ENCODE data around the gene RNLS.
"Not testable (repeated sequence)": the region's sequence is repeated elsewhere in the genome, so short reads cannot be mapped to it uniquely, and the experiment has no call there.

The RNLS gene

DNA sequence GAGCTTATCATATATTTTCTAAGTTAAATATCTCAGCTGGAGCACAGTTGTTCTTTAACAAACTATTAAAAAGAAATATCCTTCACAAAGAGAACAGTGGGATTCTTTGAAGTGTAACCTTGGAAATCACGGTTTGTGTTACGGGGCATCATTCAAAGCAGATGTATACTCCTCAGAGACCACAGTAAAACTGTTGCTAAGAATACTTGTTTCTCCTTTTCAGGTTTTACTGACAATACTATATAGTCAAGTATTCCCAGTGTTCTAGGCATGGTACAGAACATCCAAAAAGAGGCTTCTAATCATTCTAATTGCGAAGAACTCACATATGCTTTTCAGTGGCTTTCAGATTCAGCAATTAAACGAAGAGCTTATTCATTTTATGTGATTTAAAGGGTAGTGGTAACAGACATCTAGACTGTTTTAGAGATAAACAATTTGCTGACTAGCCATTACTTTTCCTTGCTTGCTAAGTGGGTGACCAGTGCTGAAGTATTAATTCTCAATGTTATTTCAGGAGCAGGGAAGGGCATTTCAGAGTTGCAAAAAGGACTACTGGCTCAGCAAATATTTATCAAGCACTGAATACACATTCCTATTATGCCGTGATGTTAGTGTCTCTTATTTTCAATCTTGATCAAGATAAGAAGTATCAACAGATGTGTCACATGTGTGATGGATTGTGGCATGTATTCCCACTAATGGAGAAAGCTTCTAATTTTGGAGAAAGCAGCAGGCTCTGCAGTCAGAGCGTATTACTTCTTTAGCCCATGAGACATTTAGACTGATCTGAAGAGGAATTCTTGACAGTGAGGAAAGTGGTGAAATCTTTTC lies 236.8 kb downstream of the RNLS start:
- DNase-seq (ENCODE audit: low read depth, low spot score), result no peak

GRCh38 chr10:88343761-88344484 lies 239.2 kb downstream of the RNLS start:
- DNase-seq (ENCODE audit: low read depth, low spot score), result no peak

GRCh38 chr10:88342733-88343310 lies 240.3 kb downstream of the RNLS start:
- no peak for DNase-seq (ENCODE audit: low read depth, low spot score)

- no peak for DNase-seq (ENCODE audit: low read depth, low spot score)
Observed at GRCh38 chr10:88337134-88337533, 246.0 kb downstream of the RNLS start.

GRCh38 chr10:88336334-88336733 lies 246.8 kb downstream of the RNLS start:
- DNase-seq (ENCODE audit: low read depth, low spot score), result no peak

DNA sequence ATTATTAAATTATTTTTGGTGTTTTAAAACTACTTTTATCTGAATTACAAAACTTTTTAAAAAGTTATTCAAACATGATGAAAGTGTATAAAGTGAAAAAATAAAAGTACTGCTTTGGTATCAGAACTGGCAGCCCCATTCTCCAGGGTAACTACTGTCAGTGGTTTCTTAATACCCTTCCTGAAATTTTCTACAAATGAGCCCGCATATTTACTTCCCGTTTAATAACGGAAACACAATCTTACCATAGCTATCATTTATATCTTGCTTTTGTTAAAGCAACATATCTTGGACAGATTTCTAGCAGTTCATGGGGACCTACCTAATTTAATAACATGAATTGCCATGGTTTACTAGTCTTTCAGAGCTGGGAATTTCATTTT lies 249.9 kb downstream of the RNLS start:
- DNase-seq (ENCODE audit: low read depth, low spot score), result no peak

DNA sequence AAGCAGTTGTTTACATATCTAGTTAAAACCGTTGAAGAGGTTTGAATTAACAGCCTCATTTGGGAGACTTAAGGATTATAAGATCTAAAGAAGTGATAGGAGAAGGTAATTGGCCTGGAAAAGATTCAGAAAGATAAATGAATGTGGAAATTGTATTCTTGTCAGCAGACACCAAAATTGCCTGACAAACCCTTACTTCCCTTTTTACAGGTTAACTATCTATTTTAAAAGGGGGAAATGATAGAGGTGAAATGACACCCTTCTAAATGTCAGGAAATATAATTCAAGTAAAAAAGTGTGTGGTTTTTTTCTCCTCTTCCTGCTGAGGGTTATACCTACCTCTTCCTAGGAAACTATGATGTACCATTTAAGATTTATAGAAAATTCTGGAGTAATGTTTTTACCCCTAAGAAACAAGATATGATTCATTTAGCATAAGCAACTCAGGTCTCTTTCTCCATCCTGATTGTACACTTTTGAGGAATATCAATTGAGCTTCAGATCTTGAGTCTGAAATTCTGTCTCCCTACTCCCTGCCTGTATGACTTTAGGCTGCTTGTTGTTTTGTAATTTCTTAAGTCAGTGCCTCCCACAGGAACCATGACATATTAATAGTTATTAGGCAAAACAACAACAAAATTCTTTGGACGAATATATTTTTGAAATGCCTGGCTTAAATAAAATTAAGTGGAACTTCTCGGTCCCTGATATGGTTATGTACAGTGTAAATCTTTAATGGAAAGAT lies 250.4 kb downstream of the RNLS start:
- DNase-seq (ENCODE audit: low read depth, low spot score), result no peak

DNA sequence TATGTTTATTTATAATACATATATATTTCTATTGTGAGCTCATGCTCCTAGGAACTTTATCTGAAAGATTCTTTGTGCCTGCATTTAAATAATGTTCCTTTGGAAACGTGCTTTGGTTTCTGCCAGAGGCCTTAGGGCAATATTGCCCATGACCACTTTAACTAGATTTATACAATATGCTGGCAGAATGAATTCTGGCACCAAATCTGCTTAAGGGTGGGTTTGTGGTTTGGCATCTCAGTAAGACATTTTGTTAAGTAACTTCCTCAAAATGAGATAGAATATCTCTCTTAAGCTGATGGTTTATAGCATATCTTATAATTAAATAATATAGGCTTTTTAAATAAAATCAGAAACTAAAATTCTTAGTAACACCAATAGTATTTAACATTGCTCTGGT lies 252.9 kb downstream of the RNLS start:
- no peak for DNase-seq (ENCODE audit: low read depth, low spot score)

DNA sequence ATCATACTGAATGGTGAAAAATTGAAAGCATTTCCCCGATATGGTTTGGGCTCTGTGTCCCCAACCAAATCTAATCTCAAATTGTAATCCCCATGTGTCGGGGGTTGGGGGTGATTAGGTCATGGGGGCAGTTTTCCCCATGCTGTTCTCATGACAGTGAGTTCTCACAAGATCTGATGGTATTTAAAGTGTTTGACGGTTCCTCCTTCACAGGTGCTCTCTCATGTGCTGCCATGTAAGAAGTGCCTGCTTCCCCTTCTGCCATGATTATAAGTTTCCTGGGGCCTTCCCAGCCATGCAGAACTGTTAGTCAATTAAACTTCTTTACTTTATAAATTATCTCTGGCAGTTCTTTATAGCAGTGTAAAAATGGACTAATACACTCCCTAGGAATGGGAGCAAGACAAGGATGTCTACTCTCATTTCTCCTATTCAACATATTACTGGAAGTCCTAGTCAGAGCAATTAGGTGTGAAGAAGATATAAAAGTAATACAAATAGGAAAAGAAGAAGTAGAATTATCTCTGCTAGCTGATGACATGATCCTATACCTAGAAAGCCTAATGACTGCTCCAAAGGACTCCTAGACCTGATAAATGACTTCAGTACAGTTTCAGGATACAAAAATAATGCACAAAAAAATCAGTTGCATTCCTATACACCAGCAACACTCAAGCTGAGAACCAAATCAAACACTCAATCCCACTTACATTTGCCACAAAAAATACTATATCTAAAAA lies 260.6 kb downstream of the RNLS start:
- no peak for DNase-seq (ENCODE audit: low read depth, low spot score)

DNA sequence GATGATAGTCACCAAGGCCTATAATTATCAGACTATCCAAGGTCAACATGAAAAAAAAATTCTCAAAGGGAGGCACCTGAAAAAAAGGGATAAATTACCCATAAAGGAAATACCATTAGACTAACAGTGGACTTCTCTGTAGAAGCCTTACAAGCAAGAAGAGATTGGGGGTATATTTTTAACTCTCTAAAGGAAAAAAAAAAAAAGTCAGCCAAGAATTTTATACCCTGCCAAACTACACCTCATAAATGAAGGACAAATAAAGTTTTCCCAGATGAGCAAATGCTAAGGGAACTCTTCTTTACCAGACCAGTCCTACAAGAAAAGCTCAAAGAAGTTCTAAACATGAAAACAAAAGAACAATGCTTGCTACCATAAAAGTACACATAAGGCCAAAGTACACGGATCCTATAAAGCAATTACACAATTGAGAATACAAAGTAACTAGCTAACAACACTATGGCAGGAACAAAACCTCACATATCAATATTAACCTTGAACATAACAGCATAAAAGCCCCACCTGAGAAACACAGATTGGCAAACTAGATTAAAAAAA lies 263.1 kb downstream of the RNLS start:
- no peak for DNase-seq (ENCODE audit: low read depth, low spot score)

DNA sequence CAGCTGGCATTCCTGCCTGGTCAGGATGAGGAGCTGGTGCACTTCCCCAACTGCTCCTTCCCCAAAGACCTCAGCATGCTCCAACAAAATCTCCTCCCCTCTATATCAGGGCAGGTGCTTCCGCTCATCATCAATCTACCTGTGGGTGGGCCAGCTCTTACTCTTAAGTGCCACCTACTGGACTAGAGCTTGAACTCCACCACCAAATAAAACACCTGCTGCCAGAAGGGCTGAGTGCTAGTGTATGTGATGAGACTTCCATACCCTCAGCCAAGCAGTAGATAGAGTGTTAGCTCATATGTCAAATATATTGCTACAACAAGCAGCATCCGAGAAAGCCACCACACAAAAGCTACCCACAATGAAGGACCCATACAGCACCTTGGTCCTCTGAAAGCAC lies 264.3 kb downstream of the RNLS start:
- DNase-seq (ENCODE audit: low read depth, low spot score), result peak; percentile 46

GRCh38 chr10:88317099-88317498 lies 266.0 kb downstream of the RNLS start:
- no peak for DNase-seq (ENCODE audit: low read depth, low spot score)

DNA sequence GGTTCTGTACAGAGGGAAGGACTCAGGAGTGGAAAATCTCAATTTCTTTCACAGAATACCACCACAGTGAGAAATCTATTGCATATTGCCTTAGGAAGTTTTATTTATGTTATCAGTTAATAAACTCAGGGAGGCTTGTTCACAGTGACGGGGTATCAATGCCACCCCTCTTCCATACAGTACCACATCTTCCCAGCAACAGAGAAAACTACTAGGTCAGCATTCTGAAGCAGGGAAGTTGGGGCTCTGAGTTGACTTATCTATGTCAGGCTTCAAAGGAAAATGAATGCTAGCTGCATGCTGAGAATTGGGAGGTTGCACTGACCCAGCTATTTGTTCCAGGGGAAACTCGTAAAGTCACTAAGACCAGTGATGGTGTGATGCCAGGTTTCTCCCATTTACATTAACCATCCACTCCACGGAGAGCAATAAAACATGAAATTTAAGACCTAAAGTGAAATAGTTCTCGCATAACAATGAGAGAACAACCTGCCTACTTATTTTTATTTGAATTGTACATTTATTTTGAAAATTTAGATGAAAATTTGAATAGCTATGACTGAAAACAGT lies 266.7 kb downstream of the RNLS start:
- DNase-seq (ENCODE audit: low read depth, low spot score), result no peak

- no peak for DNase-seq (ENCODE audit: low read depth, low spot score)
Observed at GRCh38 chr10:88315755-88316154, 267.4 kb downstream of the RNLS start.

GRCh38 chr10:88314362-88314761 lies 268.8 kb downstream of the RNLS start:
- DNase-seq (ENCODE audit: low read depth, low spot score), result no peak

- no peak for DNase-seq (ENCODE audit: low read depth, low spot score)
Observed at GRCh38 chr10:88313878-88314277, 269.2 kb downstream of the RNLS start.

- no peak for DNase-seq (ENCODE audit: low read depth, low spot score)
Observed at GRCh38 chr10:88312855-88313254, 270.3 kb downstream of the RNLS start.

- no peak for DNase-seq (ENCODE audit: low read depth, low spot score)
Observed at GRCh38 chr10:88311264-88311663, 271.9 kb downstream of the RNLS start.

- no peak for DNase-seq (ENCODE audit: low read depth, low spot score)
Observed at GRCh38 chr10:88309365-88309764, 273.8 kb downstream of the RNLS start.

DNA sequence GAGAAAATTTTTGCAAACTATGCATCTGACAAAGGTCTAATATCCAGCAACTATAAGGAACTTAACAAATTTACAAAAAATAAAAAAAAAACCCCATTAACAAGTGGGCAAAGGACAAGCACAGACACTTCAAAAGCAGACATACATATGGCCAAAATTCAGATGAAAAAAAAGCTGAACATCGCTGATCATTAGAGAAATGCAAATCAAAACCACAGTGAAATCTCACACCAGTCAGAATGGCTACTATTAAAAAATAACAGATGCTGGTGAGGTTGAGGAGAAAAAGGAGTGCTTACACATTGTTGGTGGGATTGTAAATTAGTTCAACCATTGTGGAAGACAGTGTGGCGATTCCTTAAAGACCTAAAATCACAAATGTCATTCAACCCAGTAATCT lies 274.8 kb downstream of the RNLS start:
- DNase-seq (ENCODE audit: low read depth, low spot score), result not testable (repeated sequence)

DNA sequence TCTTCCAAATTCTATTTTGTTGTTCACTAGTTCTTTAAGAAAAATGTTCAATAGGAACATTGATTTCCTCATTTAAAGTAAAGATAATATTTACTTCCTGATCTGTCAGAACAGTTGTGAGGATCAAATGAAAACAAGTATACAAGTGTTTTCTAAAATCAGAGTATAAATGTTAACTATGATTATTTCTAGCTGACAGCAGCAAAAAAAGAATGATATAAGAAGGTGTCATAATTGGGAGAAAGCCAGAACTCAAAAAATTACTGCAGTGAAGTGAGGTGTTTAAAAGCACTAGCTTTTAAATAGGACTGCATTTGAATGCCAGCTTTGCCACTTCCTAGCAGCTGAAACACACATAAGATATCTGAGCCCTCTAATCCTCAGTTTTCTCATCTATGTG lies 283.3 kb downstream of the RNLS start:
- DNase-seq (ENCODE audit: low read depth, low spot score), result no peak
